Mucosa of rectum (tissue), 2 donors: ENCODE data around the gene KIAA0513.

ENCODE experiments used
- H3K27ac ChIP-seq, 2 donors: one replicate each; pipeline ENCODE4 v1.7.0; 2013; ENCODE audit warnings: inconsistent platforms in 2 of 2, low read depth in 2 of 2, low read length in 2 of 2
- H3K27me3 ChIP-seq, 2 donors: one replicate each; pipeline ENCODE4 v1.7.0; 2013; ENCODE audit warnings: low read length in 2 of 2; ENCODE audit not compliant: control insufficient read depth in 2 of 2, insufficient read depth in 2 of 2
- H3K36me3 ChIP-seq, 2 donors: one replicate each; pipeline ENCODE4 v1.7.0; 2013; ENCODE audit warnings: low read length in 2 of 2; ENCODE audit not compliant: control insufficient read depth in 2 of 2, insufficient read depth in 2 of 2
- H3K4me1 ChIP-seq, 2 donors: one replicate each; pipeline ENCODE4 v1.7.0; 2013; ENCODE audit warnings: low read length in 2 of 2, mild to moderate bottlenecking in 1 of 2; ENCODE audit not compliant: control insufficient read depth in 2 of 2, insufficient read depth in 2 of 2
- H3K4me3 ChIP-seq, 2 donors: one replicate each; pipeline ENCODE4 v1.7.0; 2013; ENCODE audit warnings: low read length in 2 of 2
- H3K9ac ChIP-seq, 2 donors: one replicate each; pipeline ENCODE4 v1.7.0; 2013; ENCODE audit warnings: low read length in 2 of 2, low read depth in 1 of 2, mild to moderate bottlenecking in 1 of 2
- H3K9me3 ChIP-seq, 2 donors: one replicate each; pipeline ENCODE4 v1.7.0; 2013; ENCODE audit warnings: low read length in 2 of 2; ENCODE audit not compliant: control insufficient read depth in 2 of 2
- donor health status: healthy.
- donor health status: Normal muscosa, but diverticular disease.

Gene KIAA0513

DNA sequence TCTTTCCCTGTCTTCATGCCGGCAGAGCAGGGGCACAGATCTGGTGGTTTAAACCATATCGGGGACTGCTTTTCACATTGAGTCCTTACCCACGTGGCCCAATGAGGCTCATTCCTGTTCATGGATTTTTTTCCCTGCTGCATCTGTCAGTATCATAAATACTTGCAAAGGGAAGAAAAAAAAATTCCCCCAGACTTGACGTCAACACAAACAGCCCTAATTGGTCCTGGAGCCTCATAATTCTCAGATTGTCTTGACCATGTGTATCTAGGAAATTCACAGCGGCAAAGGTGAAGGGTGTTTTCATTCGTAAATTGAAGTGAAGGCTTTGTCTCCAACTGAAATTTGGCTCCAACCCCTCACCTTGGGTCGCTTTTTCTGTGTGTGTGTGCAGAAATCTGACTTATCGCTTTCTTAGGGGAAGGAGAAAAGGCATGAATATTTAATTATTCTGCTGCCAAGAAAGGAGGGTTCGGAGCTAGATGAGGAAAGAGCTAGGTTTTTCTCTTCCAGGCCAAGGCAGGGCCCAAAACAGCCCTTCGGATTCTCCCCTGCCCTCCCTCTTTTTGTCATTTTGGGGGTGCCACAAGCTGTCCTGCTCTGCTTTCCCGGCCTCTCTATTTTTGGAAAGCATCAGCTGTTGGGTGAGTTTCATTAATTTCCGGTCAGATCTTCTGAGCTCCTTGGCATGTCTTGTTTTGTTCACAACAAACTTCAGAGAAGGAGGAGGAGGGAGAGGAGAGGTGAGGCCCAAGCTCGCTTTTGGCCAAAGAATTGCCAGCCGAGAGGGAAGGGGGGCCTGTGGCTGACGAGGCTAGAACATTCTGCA, 102.5 kb downstream of the KIAA0513 start:
- H3K27me3 ChIP-seq, result no peaks in the 10 kb centered on the region
- H3K4me3 ChIP-seq, result no peak overlapping the region
- peak overlapping the region in 1 of 2 donors; percentile 4 for H3K9ac ChIP-seq
- H3K27ac ChIP-seq, result peak overlapping the region; percentile 58 to 60
- H3K36me3 ChIP-seq, result no peaks in the 10 kb centered on the region
- no peaks in the 10 kb centered on the region for H3K9me3 ChIP-seq
- H3K4me1 ChIP-seq, result peaks cover 0 to 5% of the 10 kb centered on the region in 2 donors

- H3K4me1 ChIP-seq, result peaks cover 0 to 5% of the 10 kb centered on the region in 2 donors
- H3K27me3 ChIP-seq, result no peaks in the 10 kb centered on the region
- no peak overlapping the region for H3K4me3 ChIP-seq
- peak overlapping the region; percentile 58 to 60 for H3K27ac ChIP-seq
- H3K9me3 ChIP-seq, result no peaks in the 10 kb centered on the region
- no peak overlapping the region for H3K9ac ChIP-seq
- H3K36me3 ChIP-seq, result no peaks in the 10 kb centered on the region
Measured at GRCh38 chr16:85130705-85131028, 103.1 kb downstream of the KIAA0513 start.

DNA sequence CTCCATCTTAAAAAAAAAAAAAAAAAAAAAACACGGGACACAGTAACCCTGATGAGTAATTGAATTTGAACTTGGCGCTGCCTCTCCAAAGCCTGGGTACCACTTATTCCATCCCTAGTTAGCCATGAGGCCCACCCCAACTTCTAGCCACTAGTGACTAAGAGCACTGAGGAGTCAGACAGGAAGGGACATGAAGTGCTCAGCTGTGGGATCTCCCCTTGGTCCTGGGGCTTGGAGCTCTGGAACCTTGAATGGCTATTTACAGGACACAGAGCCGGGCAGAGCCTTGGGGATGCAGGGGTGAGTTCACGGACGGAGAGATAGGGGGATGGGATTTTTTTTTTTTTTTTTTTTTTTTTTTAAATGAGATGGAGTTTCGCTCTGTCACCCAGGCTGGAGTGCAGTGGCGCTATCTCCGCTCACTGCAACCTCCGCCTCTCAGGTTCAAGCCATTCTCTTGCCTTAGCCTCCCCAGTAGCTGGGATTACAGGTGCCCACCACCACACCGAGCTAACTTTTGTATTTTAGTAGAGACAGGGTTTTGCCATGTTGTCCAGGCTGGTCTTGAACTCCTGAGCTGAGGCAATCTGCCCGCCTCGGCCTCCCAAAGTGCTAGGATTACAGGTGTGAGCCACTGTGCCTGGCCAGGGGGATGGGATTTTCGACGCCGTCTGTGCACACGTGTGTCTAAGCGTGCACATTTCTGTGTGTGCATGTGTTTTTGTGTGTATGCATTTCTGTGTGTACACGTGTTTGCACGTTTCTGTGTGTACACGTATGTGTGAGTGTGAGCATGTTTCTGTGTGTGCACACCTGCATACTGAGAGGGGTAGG, 105.1 kb downstream of the KIAA0513 start:
- H3K9ac ChIP-seq, result no peak overlapping the region
- H3K27me3 ChIP-seq, result peaks cover 0 to 3% of the 10 kb centered on the region in 2 donors
- H3K9me3 ChIP-seq, result no peaks in the 10 kb centered on the region
- no peak overlapping the region for H3K27ac ChIP-seq
- peaks cover 9 to 13% of the 10 kb centered on the region in 2 donors for H3K4me1 ChIP-seq
- no peak overlapping the region for H3K4me3 ChIP-seq
- no peaks in the 10 kb centered on the region for H3K36me3 ChIP-seq

DNA sequence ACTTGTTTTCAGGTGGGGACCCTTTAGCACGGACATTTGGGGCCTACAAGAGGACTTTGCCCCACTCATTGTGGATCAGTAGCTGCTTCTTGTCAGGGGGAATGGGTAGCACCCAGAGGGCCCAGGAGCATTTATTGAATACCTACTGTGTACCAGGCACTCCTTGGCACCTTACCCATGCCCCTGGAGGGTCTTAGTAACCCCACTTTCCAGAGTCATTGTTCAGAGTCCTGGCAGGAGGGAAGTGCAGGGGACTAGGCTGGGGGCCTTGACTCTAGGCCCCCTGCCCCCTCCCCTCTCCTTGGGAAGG, 105.7 kb downstream of the KIAA0513 start:
- H3K36me3 ChIP-seq, result no peaks in the 10 kb centered on the region
- H3K27ac ChIP-seq, result no peak overlapping the region
- no peaks in the 10 kb centered on the region for H3K9me3 ChIP-seq
- H3K4me1 ChIP-seq, result peaks cover 10 to 13% of the 10 kb centered on the region in 2 donors
- H3K9ac ChIP-seq, result no peak overlapping the region
- H3K4me3 ChIP-seq, result no peak overlapping the region
- H3K27me3 ChIP-seq, result peaks cover 0 to 3% of the 10 kb centered on the region in 2 donors

DNA sequence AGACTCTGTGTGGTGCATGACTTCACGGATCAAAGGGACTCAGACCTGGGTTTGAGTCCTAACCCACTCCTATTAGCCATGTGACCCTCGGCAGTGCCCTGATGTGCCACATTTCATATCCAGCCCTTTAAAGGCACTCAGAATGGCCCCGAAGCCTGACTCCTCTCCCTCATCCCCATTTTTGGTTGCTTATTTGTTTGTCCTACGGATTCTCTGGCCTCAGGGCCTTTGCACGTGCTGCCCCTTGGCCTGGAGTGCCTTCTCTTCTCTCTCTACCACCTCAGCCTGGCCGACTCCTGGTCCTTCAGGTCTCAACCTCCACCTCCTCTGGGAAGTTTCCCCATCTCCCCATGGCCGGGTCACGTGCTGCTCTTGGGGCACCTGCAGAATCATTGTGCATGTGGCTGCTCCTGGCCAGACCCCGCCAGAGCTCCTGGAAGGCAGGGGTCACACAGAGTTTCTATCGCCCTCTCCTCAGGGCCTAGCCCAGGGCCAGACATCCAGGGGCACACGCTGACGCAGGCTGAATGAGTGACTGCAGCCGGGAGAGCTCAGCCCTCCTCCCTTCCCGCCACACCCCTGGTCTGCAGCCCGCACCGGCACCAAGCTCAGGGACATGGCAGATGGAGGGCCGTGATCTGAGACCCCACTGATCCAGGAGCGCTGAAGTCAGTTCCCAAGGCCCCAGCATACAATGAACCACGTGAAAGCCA, 106.6 kb downstream of the KIAA0513 start:
- no peak overlapping the region for H3K9ac ChIP-seq
- H3K4me1 ChIP-seq, result peaks cover 10 to 13% of the 10 kb centered on the region in 2 donors
- H3K27me3 ChIP-seq, result peaks cover 0 to 3% of the 10 kb centered on the region in 2 donors
- no peaks in the 10 kb centered on the region for H3K36me3 ChIP-seq
- H3K9me3 ChIP-seq, result no peaks in the 10 kb centered on the region
- H3K27ac ChIP-seq, result no peak overlapping the region
- no peak overlapping the region for H3K4me3 ChIP-seq

- Histone ChIP-seq H3K9ac (no peak overlapping the region), H3K4me3 (no peak overlapping the region), H3K4me1 (peaks cover 10 to 13% of the 10 kb centered on the region in 2 donors)
Measured at GRCh38 chr16:85134789-85135142, 107.2 kb downstream of the KIAA0513 start.

DNA sequence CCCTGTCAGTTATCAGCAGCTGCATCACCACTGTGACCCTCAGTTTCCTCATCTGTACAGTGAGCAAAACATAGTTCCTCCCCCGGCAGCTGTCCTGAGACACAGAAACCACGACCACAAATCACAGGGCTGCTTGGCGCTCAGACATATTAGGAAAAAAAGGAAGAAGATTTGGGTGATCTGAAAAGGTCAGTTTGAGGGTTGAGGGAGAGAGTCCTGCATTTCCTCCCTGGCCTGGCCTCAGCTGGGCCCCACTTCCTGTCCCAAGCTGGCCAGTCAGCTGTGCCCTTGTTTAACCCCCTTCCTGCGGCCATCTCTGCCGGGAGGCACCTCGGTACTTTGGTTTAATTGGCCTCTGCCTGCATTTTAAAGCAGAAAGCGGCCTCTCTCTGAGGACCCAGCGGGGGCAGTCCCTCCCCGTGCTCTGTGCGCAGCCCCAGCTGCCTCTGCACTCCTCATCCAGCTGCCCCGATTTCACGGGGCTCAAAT, 108.7 kb downstream of the KIAA0513 start:
- Histone ChIP-seq H3K9me3 (no peaks in the 10 kb centered on the region), H3K27ac (peak overlapping the region; percentile 63 to 84), H3K4me3 (peak overlapping the region; percentile 6 to 44), H3K9ac (no peak overlapping the region), H3K27me3 (peaks cover 0 to 3% of the 10 kb centered on the region in 2 donors), H3K4me1 (peaks cover 10 to 13% of the 10 kb centered on the region in 2 donors), H3K36me3 (no peaks in the 10 kb centered on the region)

More at GRCh38 chr16:85134789-85135142, 107.2 kb downstream of the KIAA0513 start:
- Histone ChIP-seq H3K27ac (no peak overlapping the region), H3K36me3 (no peaks in the 10 kb centered on the region), H3K27me3 (peaks cover 0 to 3% of the 10 kb centered on the region in 2 donors), H3K9me3 (no peaks in the 10 kb centered on the region)

DNA sequence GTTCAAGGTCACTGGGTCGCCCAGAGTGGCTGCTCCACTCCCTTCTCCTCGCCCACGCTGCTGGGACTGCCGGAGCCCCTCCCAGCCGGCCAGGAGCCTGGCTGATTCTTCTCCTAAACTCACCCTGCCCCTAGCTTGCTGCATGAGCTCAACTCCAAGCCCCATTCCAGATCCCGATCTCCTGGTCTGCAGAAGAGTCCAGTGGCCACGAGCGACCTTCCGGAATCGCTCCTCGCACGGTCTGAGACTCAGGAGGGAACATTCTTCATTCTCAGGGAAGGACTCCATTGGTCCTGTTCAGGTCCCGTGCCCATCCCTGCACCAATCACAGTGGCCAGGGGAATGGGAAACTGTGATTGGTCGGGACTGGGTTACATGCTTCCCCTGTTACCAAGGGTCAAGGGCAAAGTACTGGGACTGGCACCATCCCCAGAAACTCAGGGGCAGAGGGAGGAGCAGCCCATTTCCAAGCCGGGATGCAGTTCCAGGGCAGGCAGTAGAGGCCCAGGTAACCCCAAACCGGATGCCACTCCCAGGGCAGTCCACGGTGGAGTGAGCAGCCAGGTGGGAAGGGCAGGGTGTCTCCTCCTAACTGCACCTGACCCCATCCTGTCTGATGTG, 109.2 kb downstream of the KIAA0513 start:
- Histone ChIP-seq H3K9ac (no peak overlapping the region), H3K4me3 (peak overlapping the region; percentile 36 to 44), H3K36me3 (no peaks in the 10 kb centered on the region), H3K27me3 (peaks cover 0 to 3% of the 10 kb centered on the region in 2 donors), H3K4me1 (peaks cover 10 to 13% of the 10 kb centered on the region in 2 donors), H3K9me3 (no peaks in the 10 kb centered on the region), H3K27ac (peak overlapping the region; percentile 63 to 84)

DNA sequence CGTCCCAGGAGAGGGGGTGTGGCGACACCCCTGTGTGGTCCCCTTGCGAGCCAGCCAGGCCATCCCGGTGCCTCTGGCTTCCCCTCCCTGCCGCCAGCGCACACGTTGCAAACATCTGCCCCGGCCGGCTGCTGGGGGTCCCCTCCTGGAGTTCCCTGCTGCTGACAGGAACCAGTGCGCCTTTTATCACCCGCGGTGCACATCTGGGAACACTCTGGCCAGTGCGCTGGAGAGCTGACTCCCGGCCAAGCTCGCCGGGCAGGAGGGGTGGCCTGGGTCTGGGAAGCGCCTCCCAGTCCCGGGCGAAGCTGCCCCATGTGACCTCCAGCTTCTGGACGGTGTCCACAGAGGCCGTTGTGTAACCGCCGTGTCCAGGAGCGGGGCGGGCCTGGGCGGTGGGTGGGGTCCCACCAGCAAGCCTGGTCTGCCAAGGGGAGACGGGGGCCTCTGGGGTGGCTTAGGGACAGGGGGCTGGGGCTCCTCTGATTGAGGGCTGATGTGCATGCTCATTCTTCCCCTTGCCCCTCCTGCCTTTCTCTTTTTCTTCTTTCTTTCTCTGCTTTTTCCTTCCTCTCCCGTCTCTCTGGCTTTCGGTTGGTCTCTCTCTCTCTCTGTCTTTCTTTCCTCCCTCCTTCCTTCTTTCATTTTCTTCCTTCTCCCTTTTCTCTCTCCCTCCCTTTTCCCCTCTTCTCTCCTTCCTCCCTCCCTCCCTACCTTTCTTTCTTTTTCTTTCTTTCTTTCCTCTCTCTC, 109.9 kb downstream of the KIAA0513 start:
- Histone ChIP-seq H3K4me3 (peak overlapping the region; percentile 36 to 44), H3K27me3 (peaks cover 0 to 3% of the 10 kb centered on the region in 2 donors), H3K36me3 (no peaks in the 10 kb centered on the region), H3K9me3 (no peaks in the 10 kb centered on the region), H3K27ac (peak overlapping the region; percentile 63 to 84), H3K4me1 (peaks cover 10 to 13% of the 10 kb centered on the region in 2 donors), H3K9ac (peak overlapping the region; percentile 40 to 41)
